OCI-LY7 (cell line): ENCODE measurements around the gene RNF149. TPM values are rescaled to one million over a fixed set of nuclear protein-coding genes. Genes with fewer than 3 reads are reported as not detected.

Experiments used
- BruUV-seq: library from RNA; stranded (reverse); fragments of 400-500 nt; replicated peaks from 2 replicates; lab custom pipeline; 2021; lab: Mats Ljungman, UMichigan
- CTCF ChIA-PET: fragments of 300-600 bp; sonication (Branson Sonifier 250); formaldehyde crosslinking; loops from one replicate; lab custom pipeline; 2022; ENCODE audit warnings: antibody characterized with exemption; ENCODE audit not compliant: unreplicated experiment; lab: Charles Lee
- POLR2A ChIA-PET: fragments of 300-600 bp; sonication (Branson Sonifier 250); formaldehyde crosslinking; loops from one replicate; lab custom pipeline; 2022; ENCODE audit warnings: antibody characterized with exemption; lab: Charles Lee
- DNase-seq: peaks from one replicate; pipeline ENCODE4 v3.0.0-alpha.2; 2015; ENCODE audit warnings: low spot score
- H2AFZ ChIP-seq: fragments of 200-600 bp; sonication (generic), shearing (Covaris generic); 2 replicates; pipeline ENCODE4 v1.6.1; 2014; ENCODE audit warnings: mild to moderate bottlenecking, antibody characterized with exemption, low read length, moderate library complexity
- H3K27ac ChIP-seq: fragments of 200-600 bp; sonication (generic); 2 replicates; pipeline ENCODE4 v1.5.1; 2014; ENCODE audit warnings: mixed run types, low read depth, mild to moderate bottlenecking, moderate library complexity, low read length, inconsistent platforms; ENCODE audit not compliant: poor library complexity, severe bottlenecking
- H3K36me3 ChIP-seq: fragments of 200-600 bp; sonication (generic); 2 replicates; pipeline ENCODE4 v1.6.1; 2014; ENCODE audit warnings: mild to moderate bottlenecking, antibody characterized with exemption, low read length, moderate library complexity, mixed read lengths; ENCODE audit not compliant: insufficient read depth
- H3K4me1 ChIP-seq: fragments of 200-600 bp; sonication (generic); 2 replicates; pipeline ENCODE4 v1.5.1; 2014; ENCODE audit warnings: mild to moderate bottlenecking, low read length; ENCODE audit not compliant: insufficient read depth, poor library complexity, severe bottlenecking
- H3K4me2 ChIP-seq: fragments of 200-600 bp; sonication (generic); 2 replicates; pipeline ENCODE4 v1.6.1; 2014; ENCODE audit warnings: mild to moderate bottlenecking, low read length
- H3K4me3 ChIP-seq: fragments of 200-600 bp; sonication (generic); 2 replicates; pipeline ENCODE4 v1.5.1; 2014; ENCODE audit warnings: mild to moderate bottlenecking, low read depth, low read length; ENCODE audit not compliant: poor library complexity, severe bottlenecking
- H3K79me2 ChIP-seq: fragments of 200-600 bp; sonication (generic); 2 replicates; pipeline ENCODE4 v1.6.1; 2016; ENCODE audit warnings: low read depth, mild to moderate bottlenecking, low read length, moderate library complexity, mixed read lengths; ENCODE audit not compliant: insufficient read depth
- H3K9me2 ChIP-seq: fragments of 200-600 bp; sonication (generic); 2 replicates; pipeline ENCODE4 v1.6.1; 2016; ENCODE audit warnings: mild to moderate bottlenecking, low read length, mixed read lengths; ENCODE audit not compliant: insufficient read depth
- H3K9me3 ChIP-seq: fragments of 200-600 bp; sonication (generic); 2 replicates; pipeline ENCODE4 v1.6.1; 2014; ENCODE audit warnings: mild to moderate bottlenecking, mixed run types, low read length, mixed read lengths
- H4K20me1 ChIP-seq: fragments of 200-600 bp; sonication (generic); 2 replicates; pipeline ENCODE4 v1.6.1; 2014; ENCODE audit warnings: mild to moderate bottlenecking, antibody characterized with exemption, low read length, moderate library complexity, mixed read lengths; ENCODE audit not compliant: insufficient read depth
- CTCF ChIP-seq: fragments of 200-600 bp; sonication (generic); conservative IDR thresholded peaks from 2 replicates; pipeline ENCODE4 v1.5.1; 2014; ENCODE audit warnings: mild to moderate bottlenecking, antibody characterized with exemption, low read length, moderate library complexity, mixed read lengths
- EZH2phosphoT487 ChIP-seq: fragments of 200-600 bp; sonication (generic); IDR thresholded peaks from 2 replicates; pipeline ENCODE4 v1.6.1; 2018; ENCODE audit warnings: low read depth, borderline replicate concordance, mild to moderate bottlenecking, mixed run types, antibody characterized with exemption, low read length, moderate library complexity, mixed read lengths
- intact Hi-C: fragments of 100-400 bp; cut with micrococcal nuclease; formaldehyde crosslinking; loops from one replicate; pipeline ENCODE4 v1.10.0; 2022; ENCODE audit not compliant: unreplicated experiment
- total RNA-seq, 2 experiments: library from RNA; depleted of rRNA in 1 of 2; stranded (reverse); fragments of >200 nt in 1 of 2; shearing (Covaris generic) in 1 of 2; gene quantifications; 2 replicates each; pipeline ENCODE4 v1.2.3, GENCODE V29; 2014 to 2022

The RNF149 gene
- total RNA-seq, 2 experiments from 2014 or later = 10.3 to 17.9 TPM

GRCh38 chr2:101311696-101312017 lies 3.2 kb upstream of the RNF149 start:
- Histone ChIP-seq H3K79me2 (peaks cover 11% of the 10 kb centered on the region; the same call in 1 of the 2 replicates), H3K9me3 (no peaks in the 10 kb centered on the region), H2AFZ (no peak overlapping the region), H3K36me3 (no peaks in the 10 kb centered on the region), H3K4me1 (peaks cover 13% of the 10 kb centered on the region), H3K27ac (no peak overlapping the region), H3K9me2 (no peaks in the 10 kb centered on the region), H4K20me1 (no peaks in the 10 kb centered on the region), H3K4me2 (no peak overlapping the region), H3K4me3 (no peak overlapping the region)
- intact Hi-C loops = no loop called here
- BruUV-seq = no TSS peak
- ChIA-PET POLR2A (interaction anchor here (1.0 kb wide), 1 partner anchor 12 kb away, joined by 3 read pairs; no protein-coding TSS in a partner anchor), CTCF (no interaction called here)
- DNase-seq = no peak
- no peak for TF ChIP-seq EZH2phosphoT487
- TF ChIP-seq CTCF = no peak

DNA sequence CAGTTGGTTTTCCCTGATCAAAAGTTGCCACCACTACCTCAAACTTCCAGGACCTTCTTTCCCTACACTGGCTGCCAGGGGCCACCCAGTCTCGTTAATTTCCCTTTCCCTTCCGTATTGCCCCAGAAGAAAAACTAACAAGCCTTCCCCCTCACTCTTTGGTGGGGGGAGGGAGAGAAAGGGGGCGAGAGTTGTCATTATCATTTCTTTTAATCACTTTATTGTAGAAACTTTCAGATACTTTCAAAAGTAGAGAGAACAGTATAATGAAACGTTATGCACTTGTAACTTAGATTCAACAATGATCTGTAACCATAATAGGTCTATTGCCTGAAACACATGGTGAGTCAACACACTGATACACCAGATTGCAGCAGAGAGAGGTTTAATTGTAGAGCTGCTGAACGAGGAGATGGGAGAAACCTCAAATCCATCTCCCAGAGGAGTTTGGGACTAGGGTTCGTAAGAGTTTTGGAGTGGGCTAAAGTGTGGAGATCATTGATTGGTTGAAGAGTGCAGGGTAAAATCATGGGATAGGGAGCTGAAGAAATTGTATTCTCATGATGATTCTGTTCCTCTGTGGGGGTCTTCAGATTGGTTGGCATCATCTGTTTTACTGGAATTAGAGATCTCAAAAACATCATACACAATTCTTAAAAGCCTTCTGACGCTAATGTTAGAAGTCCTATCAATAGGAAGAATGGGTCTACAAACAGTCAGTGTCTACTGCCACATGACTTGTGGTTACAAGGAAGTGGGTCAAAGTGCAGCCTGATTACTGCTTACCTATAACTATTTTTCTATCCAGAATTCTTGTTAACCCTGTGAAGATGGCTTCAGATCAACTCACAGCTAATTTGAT lies 2.6 kb upstream of the RNF149 start:
- H2AFZ ChIP-seq = no peak overlapping the region
- intact Hi-C loops = no loop called here
- DNase-seq = no peak

More for the DNA sequence above, 2.6 kb upstream of the RNF149 start:
- Histone ChIP-seq H3K79me2 (peaks cover 11% of the 10 kb centered on the region; the same call in 1 of the 2 replicates), H3K27ac (no peak overlapping the region), H3K4me3 (no peak overlapping the region), H4K20me1 (no peaks in the 10 kb centered on the region), H3K9me3 (no peaks in the 10 kb centered on the region), H3K4me1 (peaks cover 16% of the 10 kb centered on the region), H3K9me2 (no peaks in the 10 kb centered on the region), H3K4me2 (no peak overlapping the region), H3K36me3 (no peaks in the 10 kb centered on the region)
- ChIA-PET POLR2A (interaction anchor here (1.0 to 2.1 kb wide), 2 partner anchors 12 to 15 kb away, joined by 3 to 5 read pairs; no protein-coding TSS in a partner anchor), CTCF (no interaction called here)
- no TSS peak for BruUV-seq
- TF ChIP-seq CTCF = no peak
